BE2C (cell line): ENCODE measurements around the gene SETX.

Experiments used
- DNase-seq: peaks from one replicate; pipeline ENCODE4 v3.0.0-alpha.2; 2020
- H3K27me3 ChIP-seq: fragments of 250-450 bp; sonication (Bioruptor Pico); 2 replicates; pipeline ENCODE4 v1.5.1; 2020; ENCODE audit warnings: mild to moderate bottlenecking
- H3K36me3 ChIP-seq: fragments of 250-450 bp; sonication (Bioruptor Pico); 2 replicates; pipeline ENCODE4 v1.5.1; 2020; ENCODE audit warnings: mild to moderate bottlenecking
- H3K4me1 ChIP-seq: fragments of 250-450 bp; sonication (Bioruptor Pico); 2 replicates; pipeline ENCODE4 v1.5.1; 2020
- H3K4me3 ChIP-seq: 2 replicates; pipeline ENCODE4 v1.5.1; 2011; ENCODE audit warnings: low read depth, low read length
- H3K9me3 ChIP-seq: fragments of 250-450 bp; sonication (Bioruptor Pico); 2 replicates; pipeline ENCODE4 v1.5.1; 2020
- TF ChIP-seq, protein P1 (sequence below): IDR thresholded peaks from 2 replicates; pipeline ENCODE4 v1.5.1; 2012; ENCODE audit warnings: mild to moderate bottlenecking, low read depth, low read length

The SETX gene

DNA sequence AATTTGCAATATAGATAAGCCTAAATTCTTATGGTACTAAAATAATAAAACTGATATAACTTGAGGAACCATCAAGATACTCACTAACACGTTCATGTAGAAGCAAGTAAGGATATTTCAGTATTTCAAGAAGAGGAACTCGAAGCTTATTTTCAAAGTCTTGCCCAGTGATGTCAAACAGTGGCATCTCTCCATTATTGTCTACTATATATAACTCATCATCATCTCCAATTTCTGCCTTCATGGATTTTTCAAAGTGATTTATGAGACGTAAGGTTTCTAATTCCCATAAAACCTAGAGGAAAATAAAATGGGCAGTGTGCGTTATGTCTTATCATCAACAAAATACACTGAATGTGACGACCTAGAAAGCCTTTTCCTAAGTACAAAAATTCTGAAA, 8.6 kb downstream of the SETX start:
- H3K4me1 ChIP-seq = peaks cover 4% of the 10 kb centered on the region; the same call in 1 of the 2 replicates
- H3K36me3 ChIP-seq = peaks cover 70% of the 10 kb centered on the region
- no peak overlapping the region for H3K4me3 ChIP-seq
- no peaks in the 10 kb centered on the region for H3K27me3 ChIP-seq
- TF ChIP-seq, protein P1, sequence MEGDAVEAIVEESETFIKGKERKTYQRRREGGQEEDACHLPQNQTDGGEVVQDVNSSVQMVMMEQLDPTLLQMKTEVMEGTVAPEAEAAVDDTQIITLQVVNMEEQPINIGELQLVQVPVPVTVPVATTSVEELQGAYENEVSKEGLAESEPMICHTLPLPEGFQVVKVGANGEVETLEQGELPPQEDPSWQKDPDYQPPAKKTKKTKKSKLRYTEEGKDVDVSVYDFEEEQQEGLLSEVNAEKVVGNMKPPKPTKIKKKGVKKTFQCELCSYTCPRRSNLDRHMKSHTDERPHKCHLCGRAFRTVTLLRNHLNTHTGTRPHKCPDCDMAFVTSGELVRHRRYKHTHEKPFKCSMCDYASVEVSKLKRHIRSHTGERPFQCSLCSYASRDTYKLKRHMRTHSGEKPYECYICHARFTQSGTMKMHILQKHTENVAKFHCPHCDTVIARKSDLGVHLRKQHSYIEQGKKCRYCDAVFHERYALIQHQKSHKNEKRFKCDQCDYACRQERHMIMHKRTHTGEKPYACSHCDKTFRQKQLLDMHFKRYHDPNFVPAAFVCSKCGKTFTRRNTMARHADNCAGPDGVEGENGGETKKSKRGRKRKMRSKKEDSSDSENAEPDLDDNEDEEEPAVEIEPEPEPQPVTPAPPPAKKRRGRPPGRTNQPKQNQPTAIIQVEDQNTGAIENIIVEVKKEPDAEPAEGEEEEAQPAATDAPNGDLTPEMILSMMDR = no peak
- DNase-seq = no peak
- H3K9me3 ChIP-seq = no peaks in the 10 kb centered on the region

DNA sequence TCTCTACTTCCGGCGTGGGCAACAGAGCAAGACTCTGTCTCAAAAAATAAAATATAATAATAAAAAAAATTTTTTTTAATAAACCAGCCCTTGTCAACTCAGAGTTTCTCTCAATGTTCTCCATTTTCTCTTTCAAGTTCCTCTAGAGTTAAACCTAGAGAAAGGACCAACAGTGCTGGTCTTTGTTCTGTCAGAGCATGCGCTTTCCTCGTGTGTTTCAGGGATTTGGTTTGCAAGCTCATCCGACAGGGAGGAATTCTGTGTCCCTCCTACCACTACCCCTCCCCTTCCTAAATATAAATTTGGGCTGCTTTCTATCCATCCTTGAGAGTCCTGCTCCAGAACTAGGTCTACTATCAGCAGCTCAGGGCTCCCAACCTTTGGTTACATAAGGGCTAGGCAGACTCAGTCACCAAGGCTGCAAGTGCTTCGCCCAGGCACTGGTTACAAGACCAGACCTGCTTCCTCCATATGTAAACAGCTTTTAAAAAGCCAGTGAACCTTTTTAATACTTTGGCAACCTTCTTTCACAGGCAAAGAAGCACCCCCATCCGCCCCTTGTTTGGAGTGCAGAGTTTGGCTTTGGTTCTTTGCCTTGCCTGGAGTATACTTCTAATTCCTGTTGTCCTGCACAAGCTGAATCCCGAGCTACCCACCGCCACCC, 13.5 kb downstream of the SETX start:
- Histone ChIP-seq H3K4me3 (no peak overlapping the region), H3K9me3 (no peaks in the 10 kb centered on the region), H3K4me1 (no peaks in the 10 kb centered on the region), H3K36me3 (peaks cover 53% of the 10 kb centered on the region), H3K27me3 (no peaks in the 10 kb centered on the region)
- TF ChIP-seq, protein P1 = no peak
- DNase-seq = no peak

DNA sequence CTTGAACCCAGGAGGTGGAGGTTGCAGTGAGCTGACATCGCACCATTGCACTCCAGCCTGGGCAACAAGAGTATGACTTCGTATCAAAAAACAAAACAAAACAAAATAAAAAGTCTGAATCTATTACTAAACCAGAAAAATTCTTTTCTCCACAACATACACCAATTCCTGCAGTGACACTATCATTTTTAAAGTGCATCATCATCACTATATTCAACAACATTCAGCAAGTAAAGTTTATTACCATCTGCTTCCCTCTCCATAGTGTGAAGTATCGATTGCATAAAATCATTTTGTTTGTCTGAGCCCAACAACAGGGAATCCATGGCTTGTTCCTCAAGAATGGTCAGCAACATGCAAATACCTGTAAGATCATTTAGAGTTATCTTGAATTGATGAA, 20.4 kb downstream of the SETX start:
- TF ChIP-seq, protein P1 = no peak
- Histone ChIP-seq H3K4me3 (no peak overlapping the region), H3K27me3 (no peaks in the 10 kb centered on the region), H3K4me1 (no peaks in the 10 kb centered on the region; the same call in 1 of the 2 replicates), H3K36me3 (peaks cover 55% of the 10 kb centered on the region), H3K9me3 (no peaks in the 10 kb centered on the region)
- DNase-seq = no peak

DNA sequence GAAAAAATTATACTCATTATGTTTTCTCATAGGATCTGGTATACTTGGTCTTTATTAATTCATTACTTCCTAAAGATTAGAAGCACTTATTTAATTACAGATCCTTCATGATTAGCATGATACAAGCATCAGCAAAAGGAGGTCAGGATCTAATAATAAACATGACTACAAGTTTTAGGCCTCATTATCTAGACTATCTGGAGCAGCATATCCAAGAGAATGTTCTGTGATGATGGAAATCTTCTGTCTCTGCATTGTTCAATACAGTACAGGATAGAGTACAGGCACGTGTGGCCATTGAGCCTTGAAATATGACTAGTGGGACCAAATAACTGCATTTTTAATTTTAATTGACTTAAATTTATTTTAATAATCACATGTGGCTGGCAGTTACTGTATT, 21.2 kb downstream of the SETX start:
- peaks cover 63% of the 10 kb centered on the region for H3K36me3 ChIP-seq
- no peaks in the 10 kb centered on the region for H3K9me3 ChIP-seq
- H3K4me3 ChIP-seq = no peak overlapping the region
- no peaks in the 10 kb centered on the region for H3K27me3 ChIP-seq
- DNase-seq = no peak
- H3K4me1 ChIP-seq = no peaks in the 10 kb centered on the region; the same call in 1 of the 2 replicates
- TF ChIP-seq, protein P1 = no peak

DNA sequence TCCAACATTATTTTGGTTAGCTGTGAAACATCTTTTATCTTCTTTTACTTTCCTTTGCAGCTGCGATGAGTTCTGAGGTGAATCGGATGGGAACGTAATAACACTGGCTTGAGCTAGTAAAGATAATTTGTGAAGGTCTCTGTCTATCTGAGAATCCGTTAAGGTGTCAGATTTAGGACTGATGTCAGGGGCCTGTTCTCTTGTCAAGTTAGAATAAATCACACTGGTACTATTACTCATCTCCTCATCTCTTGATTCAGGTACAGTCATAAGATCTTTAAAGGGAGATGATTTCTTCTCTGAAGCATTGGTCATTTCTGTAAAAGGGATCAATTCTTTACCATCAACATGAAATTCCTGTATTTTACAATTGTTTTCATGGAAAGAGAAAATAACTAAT, 26.2 kb downstream of the SETX start:
- DNase-seq = no peak
- peaks cover 68% of the 10 kb centered on the region for H3K36me3 ChIP-seq
- TF ChIP-seq, protein P1 = no peak

DNA sequence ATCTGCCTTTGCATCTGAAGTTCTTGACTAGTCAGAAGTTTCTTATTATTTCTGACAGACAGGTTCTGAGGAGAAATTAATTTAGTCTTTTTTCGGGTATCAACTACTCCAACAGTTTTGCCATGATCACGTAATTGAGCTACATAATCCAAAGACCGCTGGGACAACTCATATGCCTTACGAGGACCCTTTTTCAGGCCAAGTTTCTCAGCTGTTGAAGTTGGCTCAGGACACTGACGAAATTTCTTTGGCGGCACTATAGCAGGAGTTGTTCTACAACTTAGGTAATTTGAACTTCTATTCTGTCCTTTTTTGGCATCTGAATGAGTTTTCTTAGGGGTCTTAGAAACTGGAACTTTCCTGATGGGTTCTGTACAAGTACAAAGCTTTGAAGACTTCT, 27.2 kb downstream of the SETX start:
- Histone ChIP-seq H3K27me3 (no peaks in the 10 kb centered on the region), H3K36me3 (peaks cover 68% of the 10 kb centered on the region), H3K4me1 (peaks cover 6% of the 10 kb centered on the region; the same call in 1 of the 2 replicates), H3K4me3 (no peak overlapping the region), H3K9me3 (no peaks in the 10 kb centered on the region)
- TF ChIP-seq, protein P1 = no peak
- no peak for DNase-seq

More for the DNA sequence above, 26.2 kb downstream of the SETX start:
- Histone ChIP-seq H3K4me1 (peaks cover 6% of the 10 kb centered on the region), H3K9me3 (no peaks in the 10 kb centered on the region), H3K27me3 (no peaks in the 10 kb centered on the region), H3K4me3 (no peak overlapping the region)
